Activated T-cell treated with anti-CD3 and anti-CD28 coated beads, Interleukin-2, amount 50 U/mL, for 4 hours (primary cell): ENCODE results near the gene PRR18. TPM values are rescaled to one million over a fixed set of nuclear protein-coding genes. Genes with fewer than 3 reads are reported as not detected.

Source experiments
- ATAC-seq, 2 donors: fragments of 200-7000 bp; cut with Tn5 transposase; one replicate each; pipeline ENCODE4 v1.10.0; 2021
- DNase-seq: peaks from one replicate; pipeline ENCODE4 v3.0.0-alpha.2; 2020
- H3K27me3 Mint-ChIP-seq: one replicate; pipeline ENCODE4 v1.8.0; 2021; ENCODE audit warnings: low read depth, mixed read lengths
- H3K36me3 Mint-ChIP-seq: one replicate; pipeline ENCODE4 v1.8.0; 2022; ENCODE audit warnings: mixed read lengths; ENCODE audit not compliant: insufficient read depth
- H3K4me1 Mint-ChIP-seq: one replicate; pipeline ENCODE4 v1.8.0; 2021; ENCODE audit warnings: low read depth, mixed read lengths
- H3K4me3 Mint-ChIP-seq: one replicate; pipeline ENCODE4 v1.8.0; 2021; ENCODE audit warnings: mild to moderate bottlenecking, moderate library complexity, mixed read lengths
- H3K9me3 Mint-ChIP-seq: one replicate; pipeline ENCODE4 v1.8.0; 2021; ENCODE audit warnings: mixed read lengths
- total RNA-seq, 3 donors: library from RNA; stranded (reverse); gene quantifications; one replicate each; pipeline ENCODE4 v1.2.1, GENCODE V29; 2021

The PRR18 gene
- total RNA-seq, 3 donors from 2014 or later, result 0.05 TPM; not detected in 2

DNA sequence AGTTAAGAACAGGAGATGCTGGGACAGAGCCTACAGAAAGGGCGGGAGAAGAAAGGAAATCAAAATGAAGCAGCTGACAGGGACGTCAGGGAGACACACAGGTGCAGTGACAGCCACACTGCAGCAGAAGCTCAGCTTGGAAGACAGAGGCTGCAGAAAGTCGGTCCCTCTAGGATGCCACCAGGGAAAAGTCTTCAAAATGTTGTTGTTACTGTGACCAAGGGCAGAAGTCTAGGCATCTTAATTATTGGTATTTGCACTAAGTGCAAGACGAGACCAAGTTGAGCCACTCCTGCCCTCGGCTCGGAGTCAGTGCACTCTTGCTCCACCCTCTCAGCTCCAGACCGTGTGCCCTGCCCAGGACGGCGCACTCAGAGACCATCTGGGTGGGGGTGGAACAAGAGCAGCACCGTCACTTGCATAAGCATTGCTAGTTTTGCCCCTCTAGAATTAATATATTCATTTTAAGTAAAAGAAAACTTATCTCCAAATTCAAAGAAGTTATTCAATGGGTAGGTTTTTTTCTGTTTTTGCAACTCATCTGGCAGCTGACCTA lies 2.6 kb downstream of the PRR18 start:
- H3K27me3 Mint-ChIP-seq, result peaks cover 55% of the 10 kb centered on the region
- DNase-seq (no peak), ATAC-seq (no peak)
- no peaks in the 10 kb centered on the region for H3K36me3 Mint-ChIP-seq
- H3K4me1 Mint-ChIP-seq, result peaks cover 3% of the 10 kb centered on the region
- H3K9me3 Mint-ChIP-seq, result no peaks in the 10 kb centered on the region
- H3K4me3 Mint-ChIP-seq, result no peak overlapping the region

DNA sequence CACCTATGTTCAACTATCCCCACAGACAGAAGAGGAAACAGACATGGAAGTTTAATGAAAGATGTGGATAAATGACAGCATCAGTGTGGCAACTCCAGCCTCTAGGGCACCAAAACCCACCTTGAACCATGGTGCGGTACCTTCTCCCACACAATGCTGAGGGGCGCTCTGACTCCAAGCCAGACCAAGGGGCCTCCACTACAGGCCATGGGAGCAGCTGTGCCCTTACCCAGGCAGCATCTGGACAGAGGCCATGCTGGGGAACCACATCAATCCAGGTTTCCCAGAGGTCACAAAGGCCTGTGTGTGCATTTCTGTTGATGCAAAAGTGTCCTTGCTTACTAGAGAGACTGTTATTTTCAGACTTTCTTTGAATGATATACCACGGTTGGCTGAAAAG lies 4.1 kb downstream of the PRR18 start:
- DNase-seq (no peak), ATAC-seq (no peak)
- Mint-ChIP-seq H3K4me1 (peaks cover 3% of the 10 kb centered on the region), H3K27me3 (peaks cover 46% of the 10 kb centered on the region), H3K9me3 (no peaks in the 10 kb centered on the region), H3K4me3 (no peak overlapping the region), H3K36me3 (no peaks in the 10 kb centered on the region)

DNA sequence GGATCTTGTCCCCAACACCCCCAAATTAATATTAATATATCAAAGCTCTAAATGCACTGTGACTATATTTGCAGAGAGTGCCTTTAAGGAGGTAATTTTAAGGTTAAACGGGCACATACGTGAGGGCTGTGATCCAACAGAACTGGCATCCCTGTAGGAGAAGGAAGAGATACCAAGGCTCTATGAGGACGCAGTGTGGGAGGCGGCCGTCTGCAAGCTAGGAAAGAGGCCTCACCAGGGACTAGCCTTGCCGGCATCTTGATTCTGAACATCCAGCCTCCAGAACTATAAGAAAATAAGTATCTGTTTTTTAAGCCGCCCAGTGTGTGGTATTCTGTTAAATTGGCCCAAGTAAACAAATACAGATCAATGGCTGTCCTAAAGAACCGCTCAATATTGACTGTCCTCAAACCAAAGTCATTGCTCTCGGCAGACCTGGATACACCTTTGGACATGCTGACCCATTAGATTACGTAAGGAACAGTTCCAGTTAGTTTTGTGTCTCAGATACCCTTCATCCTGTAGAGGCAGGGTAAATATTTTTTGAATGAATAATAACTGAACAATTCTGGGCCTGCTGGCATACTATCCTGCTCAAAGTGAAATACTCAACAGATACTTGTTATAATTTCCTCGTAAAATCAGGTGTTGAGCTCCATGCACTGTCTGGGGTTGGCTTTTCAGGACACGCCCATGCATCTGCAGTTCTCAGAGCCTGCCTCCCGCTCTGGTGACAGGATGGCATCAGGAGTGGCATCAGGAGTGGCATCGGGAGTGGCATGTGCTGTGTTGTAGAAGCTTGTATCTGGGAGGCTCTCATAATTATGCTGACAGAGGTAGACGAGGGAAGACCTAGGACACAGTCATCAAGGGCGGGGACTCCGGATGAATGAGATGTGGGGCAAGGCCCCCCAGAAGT lies 6.3 kb downstream of the PRR18 start:
- ATAC-seq, result no peak
- Mint-ChIP-seq H3K4me3 (no peak overlapping the region), H3K4me1 (peaks cover 3% of the 10 kb centered on the region), H3K9me3 (no peaks in the 10 kb centered on the region), H3K27me3 (peaks cover 48% of the 10 kb centered on the region), H3K36me3 (no peaks in the 10 kb centered on the region)
- DNase-seq, result no peak

DNA sequence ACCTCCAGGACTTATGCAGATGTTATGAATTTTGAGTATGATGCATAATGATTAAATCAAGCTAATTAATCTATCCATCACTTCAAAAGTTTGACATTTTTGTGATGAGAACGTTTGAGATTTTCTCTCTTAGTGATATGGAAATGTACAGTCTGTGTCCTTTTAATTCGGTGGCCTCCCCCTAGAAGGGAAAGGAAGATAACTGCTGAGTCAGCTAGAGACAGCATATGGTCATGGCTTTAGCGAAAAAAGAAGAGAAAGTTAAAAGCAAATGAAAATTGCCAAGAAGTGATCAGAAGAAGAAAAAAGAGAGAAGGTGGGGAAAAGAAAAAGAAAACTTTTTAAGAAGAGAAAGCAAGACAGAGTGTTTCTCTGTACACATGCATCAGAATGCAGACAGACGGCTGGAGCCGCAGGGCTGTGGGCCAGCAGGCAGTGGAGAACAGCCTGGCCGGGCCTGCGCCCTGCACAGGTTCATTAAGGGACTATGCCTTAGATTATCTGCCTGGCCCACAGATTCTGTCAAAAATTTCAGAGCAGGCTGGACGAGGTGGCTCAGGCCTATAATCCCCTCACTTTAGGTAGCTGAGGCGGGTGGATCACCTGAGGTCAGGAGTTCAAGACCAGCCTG lies 7.7 kb downstream of the PRR18 start:
- no peak for DNase-seq
- no peaks in the 10 kb centered on the region for H3K9me3 Mint-ChIP-seq
- ATAC-seq, result no peak
- no peaks in the 10 kb centered on the region for H3K36me3 Mint-ChIP-seq
- H3K27me3 Mint-ChIP-seq, result peaks cover 40% of the 10 kb centered on the region
- H3K4me1 Mint-ChIP-seq, result no peaks in the 10 kb centered on the region
- H3K4me3 Mint-ChIP-seq, result no peak overlapping the region

DNA sequence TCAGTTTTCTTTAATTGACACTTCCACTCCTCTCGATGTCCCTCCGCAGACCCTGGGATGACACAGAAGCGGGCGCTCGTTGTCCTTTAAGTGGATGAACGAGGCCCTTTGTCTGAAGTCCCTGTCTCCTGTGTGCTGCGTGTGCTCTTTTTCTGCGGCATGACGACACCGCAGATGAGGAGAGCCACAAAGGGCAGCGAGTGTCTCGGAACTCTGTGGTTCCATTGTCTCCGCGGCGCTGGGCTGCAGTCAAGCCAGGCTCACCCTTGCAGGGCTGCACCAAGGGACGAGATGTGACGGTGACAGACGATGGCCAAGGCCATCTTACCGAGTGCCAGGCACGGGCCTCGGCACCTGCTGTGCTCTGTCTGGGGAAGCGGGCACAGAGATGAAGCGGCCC lies 10.6 kb downstream of the PRR18 start:
- DNase-seq (no peak), ATAC-seq (no peak)
- no peaks in the 10 kb centered on the region for H3K36me3 Mint-ChIP-seq
- peaks cover 25% of the 10 kb centered on the region for H3K27me3 Mint-ChIP-seq
- no peak overlapping the region for H3K4me3 Mint-ChIP-seq
- no peaks in the 10 kb centered on the region for H3K9me3 Mint-ChIP-seq
- no peaks in the 10 kb centered on the region for H3K4me1 Mint-ChIP-seq

DNA sequence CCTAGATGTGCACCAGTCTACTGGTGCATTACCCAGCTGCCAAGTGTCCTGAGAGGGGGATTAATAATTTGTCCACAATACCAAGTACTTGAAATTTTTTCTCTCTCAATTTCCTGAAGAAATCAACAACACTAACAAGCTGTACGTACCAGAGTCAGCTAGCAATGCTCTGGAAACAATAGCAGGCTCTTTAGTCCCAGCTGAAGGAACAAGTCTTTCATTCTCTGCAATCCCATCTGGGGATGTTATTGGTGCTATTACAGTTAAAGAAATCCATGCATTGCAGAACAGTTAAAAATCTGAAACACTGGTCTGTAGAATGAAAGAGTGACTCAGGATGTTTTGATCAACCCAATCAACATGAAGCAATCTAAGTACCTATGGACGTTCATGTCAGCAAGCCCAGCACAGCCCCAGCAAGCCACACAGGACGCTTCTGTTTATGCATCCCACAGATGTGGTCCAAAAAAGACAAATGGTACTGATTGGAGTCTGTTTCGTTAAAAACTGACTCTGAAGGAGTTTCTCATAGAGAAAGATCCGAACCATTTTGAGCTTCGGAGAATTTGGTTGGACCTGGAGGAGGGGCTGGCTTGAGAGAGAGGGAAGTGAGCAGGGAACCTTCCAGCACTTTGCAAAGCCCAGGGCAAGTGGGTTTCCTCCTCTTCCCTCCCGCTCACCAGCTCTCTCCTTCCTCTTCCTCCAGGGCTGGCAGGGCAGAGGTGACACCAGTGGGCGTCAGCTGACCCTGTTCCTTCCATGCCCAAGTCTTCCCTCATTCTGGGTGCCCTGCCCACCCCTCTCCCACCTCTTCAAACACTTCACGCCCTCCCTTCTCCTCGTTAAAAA lies 11.9 kb downstream of the PRR18 start:
- no peaks in the 10 kb centered on the region for H3K4me1 Mint-ChIP-seq
- H3K27me3 Mint-ChIP-seq, result peaks cover 22% of the 10 kb centered on the region
- no peak overlapping the region for H3K4me3 Mint-ChIP-seq
- no peak for DNase-seq
- ATAC-seq, result no peak
- no peaks in the 10 kb centered on the region for H3K9me3 Mint-ChIP-seq
- no peaks in the 10 kb centered on the region for H3K36me3 Mint-ChIP-seq

DNA sequence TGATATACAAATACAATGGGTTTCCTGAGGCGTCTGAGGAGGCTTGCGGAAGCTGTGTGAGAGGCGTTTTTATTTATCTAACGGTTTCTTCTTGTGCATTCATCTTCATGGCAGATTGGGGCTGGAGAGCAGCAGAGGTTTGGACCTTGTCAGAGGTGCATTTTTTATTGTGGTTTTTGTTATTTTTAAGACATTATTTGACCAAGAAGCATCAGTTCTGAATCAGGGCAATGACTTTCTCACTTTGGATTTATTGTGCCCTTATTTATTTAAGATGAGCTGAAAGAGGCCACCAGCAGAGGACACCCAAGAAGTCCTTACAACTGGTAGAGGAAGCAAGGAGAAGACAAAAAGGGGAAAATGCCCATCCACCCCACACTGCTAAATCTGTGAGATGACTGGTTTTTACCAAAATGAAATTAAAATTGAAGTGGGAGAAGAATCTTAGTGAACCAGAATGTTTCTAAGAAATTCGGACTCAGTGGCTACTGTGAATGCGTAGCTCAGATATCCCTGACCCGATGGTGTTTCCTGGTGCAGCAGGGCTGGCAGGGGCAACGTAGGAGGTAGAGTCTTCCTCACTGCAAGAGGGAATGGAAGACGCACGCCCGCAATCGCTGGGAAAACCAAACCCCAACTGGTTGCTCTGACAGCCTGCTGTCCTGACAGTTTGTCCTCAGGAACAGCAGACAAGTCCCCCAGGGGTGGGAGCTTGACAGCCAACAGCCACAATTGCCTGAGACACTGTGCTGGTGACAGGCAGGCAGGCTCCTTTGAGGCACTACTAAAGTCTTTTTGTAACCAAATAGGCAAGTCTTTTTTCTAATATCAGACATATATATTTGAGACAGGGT lies 14.2 kb downstream of the PRR18 start:
- H3K9me3 Mint-ChIP-seq, result no peaks in the 10 kb centered on the region
- H3K36me3 Mint-ChIP-seq, result no peaks in the 10 kb centered on the region
- ATAC-seq (no peak), DNase-seq (no peak)
- H3K4me3 Mint-ChIP-seq, result no peak overlapping the region
- H3K27me3 Mint-ChIP-seq, result peaks cover 17% of the 10 kb centered on the region
- H3K4me1 Mint-ChIP-seq, result no peaks in the 10 kb centered on the region

DNA sequence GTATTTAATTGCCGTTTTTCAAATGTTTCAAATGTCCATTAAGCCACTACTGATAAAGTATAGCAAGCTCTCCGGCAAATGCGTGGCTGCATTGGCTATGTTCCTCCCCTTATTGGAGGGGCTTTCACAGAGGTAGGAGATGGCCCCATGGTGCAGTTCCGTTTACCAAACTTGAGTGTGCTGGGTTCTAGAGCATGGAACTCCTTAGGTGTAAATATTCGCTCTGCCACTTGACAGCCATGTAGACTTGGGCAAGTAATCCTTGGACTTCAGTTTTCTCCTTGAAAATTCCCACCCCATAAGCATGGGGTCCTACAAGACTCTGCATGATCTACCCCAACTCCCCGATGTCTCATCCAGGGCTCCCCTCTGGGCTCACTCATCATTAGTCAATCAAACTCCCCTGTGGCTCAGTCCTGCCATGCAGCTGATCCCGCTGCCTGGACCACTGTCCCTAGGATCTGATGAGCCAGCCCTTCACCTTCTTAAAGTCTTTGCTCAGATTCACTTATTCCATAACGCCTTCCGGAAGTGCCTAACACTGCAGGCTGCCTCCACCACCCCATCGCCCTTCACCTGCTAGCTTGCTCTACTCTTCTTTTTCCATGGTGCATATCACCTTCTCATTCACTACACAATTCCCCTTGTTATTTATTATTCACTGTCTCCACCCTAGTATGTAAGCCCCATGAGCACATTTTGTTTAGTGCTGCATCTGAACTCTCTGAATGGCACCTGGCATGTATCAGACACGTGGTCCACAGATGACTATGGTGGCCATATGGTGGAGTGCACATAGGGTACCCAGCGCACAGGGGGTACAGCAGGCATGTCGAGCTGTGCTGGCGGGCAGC lies 18.8 kb downstream of the PRR18 start:
- Mint-ChIP-seq H3K9me3 (no peaks in the 10 kb centered on the region), H3K27me3 (peaks cover 5% of the 10 kb centered on the region), H3K4me3 (no peak overlapping the region), H3K36me3 (no peaks in the 10 kb centered on the region), H3K4me1 (peaks cover 2% of the 10 kb centered on the region)
- DNase-seq (no peak), ATAC-seq (no peak)

DNA sequence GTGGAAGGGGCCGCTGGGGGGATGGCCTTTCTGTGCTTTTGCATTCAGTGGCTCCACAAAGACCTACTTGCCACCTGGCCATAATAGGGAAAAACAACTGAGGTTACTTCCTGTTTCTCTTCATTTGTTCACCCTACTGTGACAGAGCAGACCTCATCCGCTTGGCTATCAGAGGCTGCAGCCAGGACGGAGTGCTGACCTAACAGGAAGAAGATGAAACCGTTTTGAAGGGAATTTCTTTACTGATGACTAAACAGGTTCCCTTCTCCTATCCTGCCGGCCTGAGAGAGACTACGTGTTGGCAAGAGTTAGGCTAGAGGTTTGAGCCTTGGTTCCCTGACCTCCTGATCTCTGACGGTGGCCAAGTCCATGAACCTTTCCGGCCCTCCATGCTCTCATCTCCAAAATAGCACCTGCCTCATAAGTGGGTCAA lies 21.3 kb downstream of the PRR18 start:
- ATAC-seq (peak in 1 of 2 donors; percentile 14), DNase-seq (no peak)
- Mint-ChIP-seq H3K4me1 (peaks cover 2% of the 10 kb centered on the region), H3K9me3 (no peaks in the 10 kb centered on the region), H3K36me3 (no peaks in the 10 kb centered on the region), H3K4me3 (no peak overlapping the region), H3K27me3 (peaks cover 5% of the 10 kb centered on the region)

DNA sequence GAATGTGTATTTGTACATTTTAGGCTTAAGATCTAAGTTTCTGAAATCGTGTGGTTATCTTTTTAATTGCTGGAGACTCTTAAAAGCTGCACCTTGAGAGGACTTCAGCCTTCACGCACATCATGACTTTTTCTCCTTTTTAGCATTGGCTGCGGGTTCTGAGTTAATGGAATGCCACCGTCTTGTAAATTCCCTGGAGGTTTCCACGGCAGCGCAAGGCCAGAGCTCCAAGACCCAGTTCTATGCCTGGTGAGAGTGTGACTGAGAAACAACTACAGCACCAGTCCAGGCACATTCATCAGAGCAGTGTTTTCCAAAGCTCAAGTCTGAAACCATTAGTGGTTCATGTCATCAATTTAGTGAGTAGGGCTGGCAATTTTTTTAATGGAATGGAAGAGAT lies 23.0 kb downstream of the PRR18 start:
- Mint-ChIP-seq H3K4me1 (peaks cover 2% of the 10 kb centered on the region), H3K27me3 (peaks cover 5% of the 10 kb centered on the region), H3K36me3 (no peaks in the 10 kb centered on the region), H3K4me3 (no peak overlapping the region), H3K9me3 (no peaks in the 10 kb centered on the region)
- no peak for DNase-seq
- ATAC-seq, result no peak

DNA sequence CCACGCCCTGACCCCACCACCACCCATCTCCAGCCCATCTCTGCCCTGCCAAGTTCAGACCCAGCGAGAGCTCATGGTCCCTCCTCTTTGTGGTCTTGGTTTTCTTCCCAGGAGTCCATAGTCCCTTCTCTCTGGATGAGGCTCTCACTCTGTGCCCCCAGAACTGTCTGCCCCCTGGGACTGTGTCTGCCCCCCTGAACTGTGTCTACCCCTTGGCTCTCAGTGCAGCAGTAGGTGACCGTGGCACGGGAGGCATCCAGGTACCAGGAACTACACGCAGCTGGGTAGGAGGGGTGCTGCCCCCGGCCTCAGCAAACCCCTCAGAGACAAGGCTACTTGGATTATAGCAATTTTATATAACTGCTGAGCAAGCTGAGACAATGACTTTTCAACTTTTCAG lies 23.6 kb downstream of the PRR18 start:
- Mint-ChIP-seq H3K36me3 (no peaks in the 10 kb centered on the region), H3K27me3 (peaks cover 5% of the 10 kb centered on the region), H3K9me3 (no peaks in the 10 kb centered on the region), H3K4me3 (no peak overlapping the region), H3K4me1 (peaks cover 2% of the 10 kb centered on the region)
- ATAC-seq (no peak), DNase-seq (no peak)

DNA sequence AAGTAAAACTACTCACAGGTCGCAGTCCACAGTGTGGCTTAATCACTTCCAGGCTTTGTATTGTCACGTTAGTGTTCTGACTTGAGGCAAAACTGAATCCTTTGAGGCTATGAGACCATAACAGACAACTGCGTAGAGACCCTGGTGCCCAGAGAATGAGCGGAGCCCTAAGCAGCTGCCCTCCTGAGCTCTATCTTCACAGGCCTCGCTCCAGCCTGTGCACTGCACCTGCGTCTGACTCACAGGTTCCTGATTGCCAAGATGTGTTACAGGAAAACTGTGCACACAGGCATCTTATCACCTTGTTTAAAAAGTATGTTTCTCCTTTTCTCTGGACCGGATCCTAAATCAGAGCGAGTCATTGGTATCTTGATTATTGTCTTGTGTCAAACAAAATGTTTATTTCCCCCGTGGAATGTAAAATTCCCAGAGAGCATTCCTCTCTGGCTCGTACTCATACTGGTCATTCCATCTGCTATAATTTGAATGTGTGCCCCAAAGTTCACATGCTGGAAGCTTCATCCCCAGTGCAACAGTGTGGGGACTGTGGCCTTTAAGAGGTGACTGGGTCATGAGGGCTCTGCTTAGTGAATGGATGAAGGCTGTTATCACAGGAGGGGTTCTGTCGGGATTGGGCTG lies 25.7 kb downstream of the PRR18 start:
- Mint-ChIP-seq H3K27me3 (peaks cover 5% of the 10 kb centered on the region), H3K4me1 (peaks cover 2% of the 10 kb centered on the region), H3K36me3 (no peaks in the 10 kb centered on the region), H3K4me3 (no peak overlapping the region), H3K9me3 (no peaks in the 10 kb centered on the region)
- DNase-seq (no peak), ATAC-seq (no peak)
